WERI-Rb-1 (cell line): ENCODE data around the gene ASPHD1.

Experiments used
- DNase-seq: peaks from one replicate; pipeline ENCODE4 v3.0.0-alpha.2; 2020
- H3K27ac ChIP-seq: fragments of 250-450 bp; sonication (Bioruptor Pico); 2 replicates; pipeline ENCODE4 v1.5.1; 2020; ENCODE audit warnings: mild to moderate bottlenecking, moderate library complexity
- H3K27me3 ChIP-seq: fragments of 250-450 bp; sonication (Bioruptor Pico); 2 replicates; pipeline ENCODE4 v1.5.1; 2021; ENCODE audit warnings: mild to moderate bottlenecking, low read depth, moderate library complexity; ENCODE audit not compliant: insufficient read depth, severe bottlenecking
- H3K36me3 ChIP-seq: fragments of 250-450 bp; sonication (Bioruptor Pico); 2 replicates; pipeline ENCODE4 v1.5.1; 2020; ENCODE audit warnings: mild to moderate bottlenecking, moderate library complexity
- H3K4me3 ChIP-seq: 2 replicates; pipeline ENCODE4 v1.5.1; 2011; ENCODE audit warnings: low read depth, mild to moderate bottlenecking, control low read depth, low read length
- H3K9me3 ChIP-seq: fragments of 250-450 bp; sonication (Bioruptor Pico); 2 replicates; pipeline ENCODE4 v1.5.1; 2021; ENCODE audit warnings: mild to moderate bottlenecking, moderate library complexity; ENCODE audit not compliant: severe bottlenecking
- CTCF ChIP-seq: IDR thresholded peaks from 2 replicates; pipeline ENCODE4 v1.5.1; 2011; ENCODE audit warnings: low read depth, mild to moderate bottlenecking, control low read depth, inconsistent platforms, low read length

Gene ASPHD1

DNA sequence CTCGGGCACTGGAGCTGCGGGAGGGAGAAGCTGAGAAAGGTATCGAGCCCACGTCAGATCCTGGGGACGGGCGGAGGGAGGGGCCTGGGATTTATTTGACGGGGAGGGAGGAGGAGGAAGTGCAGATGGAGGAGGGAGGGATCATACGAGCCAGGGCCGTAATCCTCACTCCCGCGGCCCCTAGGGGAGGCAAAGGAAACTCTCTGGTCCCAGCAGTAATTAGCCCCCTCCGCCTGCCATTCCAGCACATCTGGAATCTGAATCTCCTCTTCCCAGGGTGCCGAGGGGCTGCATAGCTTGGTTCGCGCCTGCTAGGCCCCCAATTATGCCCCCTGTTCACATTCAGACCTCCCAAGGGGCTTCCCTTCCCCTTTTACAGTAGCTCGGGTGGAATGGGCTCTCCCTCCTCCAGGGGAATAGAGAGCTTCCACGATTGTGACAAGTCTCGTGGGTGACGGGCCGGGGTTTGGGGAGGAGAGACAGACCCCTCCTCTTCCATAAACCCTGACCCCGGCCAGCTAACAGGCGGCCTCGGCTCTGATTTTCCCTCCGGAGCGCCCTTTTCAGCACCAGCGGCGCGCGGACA, 679 bp upstream of the ASPHD1 start, which contains the start of gene SEZ6L2:
SEZ6L2 (minus strand) TSS at position 35 of the 586 bp plus-strand sequence. CDS start 531 bp downstream, outside the sequence.
- Histone ChIP-seq H3K4me3 (peak within 1 kb of the TSS; percentile 86), H3K27me3 (no peaks in the 10 kb centered on the region), H3K27ac (peak within 1 kb of the TSS; percentile 84), H3K36me3 (peaks cover 24% of the 10 kb centered on the region), H3K9me3 (no peaks in the 10 kb centered on the region)
- peak; percentile 50; the same call in 1 of the 2 replicates for TF ChIP-seq CTCF
- DNase-seq = peak; percentile 97

DNA sequence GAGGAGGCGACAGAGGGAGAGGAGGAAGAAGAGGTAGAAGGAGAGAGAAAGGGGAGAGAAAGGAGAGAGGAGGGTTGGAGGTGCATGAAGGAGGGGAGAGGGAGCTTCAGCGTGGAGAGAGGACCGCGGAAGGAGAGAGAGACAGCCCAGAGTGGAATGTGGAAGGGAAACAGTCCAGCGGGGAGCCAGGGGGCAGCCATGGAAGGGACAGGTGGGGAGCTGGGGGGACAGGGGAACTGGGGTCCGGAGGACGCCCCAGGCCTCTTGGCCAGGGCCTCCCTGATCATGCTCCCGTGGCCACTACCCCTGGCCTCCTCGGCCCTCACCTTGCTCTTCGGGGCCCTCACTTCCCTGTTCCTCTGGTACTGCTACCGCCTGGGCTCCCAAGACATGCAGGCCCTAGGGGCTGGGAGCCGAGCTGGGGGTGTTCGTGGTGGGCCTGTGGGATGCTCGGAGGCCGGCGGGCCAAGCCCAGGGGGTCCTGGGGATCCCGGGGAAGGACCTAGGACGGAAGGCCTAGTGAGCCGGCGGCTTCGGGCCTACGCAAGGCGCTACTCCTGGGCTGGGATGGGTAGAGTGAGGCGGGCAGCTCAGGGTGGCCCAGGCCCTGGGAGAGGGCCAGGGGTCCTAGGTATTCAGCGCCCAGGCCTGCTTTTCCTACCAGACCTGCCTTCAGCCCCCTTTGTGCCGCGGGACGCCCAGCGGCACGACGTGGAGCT, 759 bp downstream of the ASPHD1 start:
- peak overlapping the region; percentile 86 for H3K4me3 ChIP-seq
- no peak for DNase-seq
- H3K9me3 ChIP-seq = no peaks in the 10 kb centered on the region
- TF ChIP-seq CTCF = no peak
- H3K27me3 ChIP-seq = no peaks in the 10 kb centered on the region
- peak overlapping the region; percentile 84 for H3K27ac ChIP-seq
- peaks cover 19% of the 10 kb centered on the region for H3K36me3 ChIP-seq

DNA sequence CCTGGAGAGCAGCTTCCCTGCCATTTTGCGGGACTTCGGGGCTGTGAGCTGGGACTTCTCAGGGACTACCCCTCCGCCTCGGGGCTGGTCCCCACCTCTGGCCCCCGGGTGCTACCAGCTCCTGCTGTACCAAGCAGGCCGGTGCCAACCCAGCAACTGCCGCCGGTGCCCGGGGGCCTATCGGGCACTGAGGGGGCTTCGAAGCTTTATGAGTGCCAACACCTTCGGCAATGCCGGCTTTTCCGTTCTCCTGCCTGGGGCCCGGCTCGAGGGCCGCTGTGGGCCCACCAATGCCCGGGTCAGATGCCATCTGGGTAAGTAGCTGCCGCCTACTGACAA, 1.3 kb downstream of the ASPHD1 start:
- TF ChIP-seq CTCF = no peak
- H3K36me3 ChIP-seq = peaks cover 16% of the 10 kb centered on the region
- no peak for DNase-seq
- no peak overlapping the region for H3K4me3 ChIP-seq
- no peak overlapping the region for H3K27ac ChIP-seq
- H3K9me3 ChIP-seq = no peaks in the 10 kb centered on the region
- H3K27me3 ChIP-seq = no peaks in the 10 kb centered on the region

DNA sequence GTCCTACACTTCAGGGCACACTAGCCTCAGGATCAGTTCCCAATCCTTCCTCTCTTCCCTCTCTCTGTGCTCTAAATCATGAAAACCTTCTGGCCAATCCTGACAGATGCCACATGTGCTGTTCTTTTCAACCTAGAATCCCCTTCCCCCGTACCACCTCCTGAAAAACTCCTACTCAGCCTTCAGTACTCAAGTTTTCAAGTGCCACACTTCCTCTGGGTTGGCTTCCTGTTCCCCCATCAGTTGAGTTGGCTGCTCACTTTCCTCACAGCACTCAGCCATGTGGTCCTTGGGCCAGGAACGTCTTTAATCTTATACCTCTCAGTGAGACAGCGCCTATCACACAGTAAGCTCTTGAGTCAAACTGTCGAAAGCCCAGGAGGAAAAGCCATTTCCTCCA, 3.3 kb downstream of the ASPHD1 start:
- TF ChIP-seq CTCF = no peak
- no peaks in the 10 kb centered on the region for H3K9me3 ChIP-seq
- no peaks in the 10 kb centered on the region for H3K27me3 ChIP-seq
- no peak for DNase-seq
- H3K4me3 ChIP-seq = no peak overlapping the region
- H3K27ac ChIP-seq = peak overlapping the region; percentile 21; the same call in 1 of the 2 replicates
- peaks cover 18% of the 10 kb centered on the region for H3K36me3 ChIP-seq

DNA sequence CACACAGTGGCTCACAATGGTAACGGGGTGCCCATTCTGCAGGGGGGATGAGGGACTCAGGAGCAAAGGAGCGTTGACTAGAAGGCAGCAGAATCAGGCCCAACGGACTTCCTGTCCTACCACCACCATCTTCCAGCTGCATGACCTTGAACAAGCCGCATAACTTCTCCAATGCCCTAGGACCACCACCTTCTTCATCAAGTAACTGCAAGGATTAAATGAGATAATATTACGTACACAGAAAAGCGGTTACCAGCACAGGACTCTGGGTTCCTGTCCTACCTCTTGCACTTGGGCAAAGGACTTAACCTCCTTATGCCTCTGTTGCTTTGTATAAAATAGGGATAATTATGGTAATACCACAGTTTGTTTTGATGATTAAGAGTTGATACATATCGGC, 4.7 kb downstream of the ASPHD1 start:
- no peak for DNase-seq
- H3K27me3 ChIP-seq = no peaks in the 10 kb centered on the region
- no peaks in the 10 kb centered on the region for H3K9me3 ChIP-seq
- H3K4me3 ChIP-seq = no peak overlapping the region
- peaks cover 18% of the 10 kb centered on the region for H3K36me3 ChIP-seq
- no peak overlapping the region for H3K27ac ChIP-seq
- TF ChIP-seq CTCF = no peak
